Hepatocyte (in vitro differentiated cells): ENCODE data around the gene CLINT1.

ENCODE experiments used
- CTCF ChIP-seq: fragments of 200-600 bp; sonication (generic); IDR thresholded peaks from 2 replicates; pipeline ENCODE4 v1.5.1; 2016; ENCODE audit warnings: antibody characterized with exemption, mild to moderate bottlenecking; ENCODE audit not compliant: poor library complexity
- EZH2 ChIP-seq: fragments of 200-600 bp; sonication (generic); IDR thresholded peaks from 2 replicates; pipeline ENCODE4 v1.6.1; 2016; ENCODE audit warnings: antibody characterized with exemption, mild to moderate bottlenecking, borderline replicate concordance
- EZH2phosphoT487 ChIP-seq: fragments of 200-600 bp; sonication (generic); IDR thresholded peaks from one replicate; pipeline ENCODE4 v1.6.1; 2018; ENCODE audit warnings: antibody characterized with exemption, mild to moderate bottlenecking, low read depth, moderate library complexity; ENCODE audit not compliant: unreplicated experiment, severe bottlenecking

- TF ChIP-seq CTCF = no peak
- no peak for TF ChIP-seq EZH2
- no peak for TF ChIP-seq EZH2phosphoT487
These were observed 41.7 kb upstream of the CLINT1 start for GRCh38 chr5:157900644-157901043.
